ENCODE data around the gene MBD2.
"Not testable (repeated sequence)": the region's sequence is repeated elsewhere in the genome, so short reads cannot be mapped to it uniquely, and the experiment has no call there.

GRCh38 chr18:54205448-54205847, 19.0 kb downstream of the MBD2 start:
- not testable (repeated sequence) for TF ChIP-seq CTCF (IDR thresholded peaks at IDR 0.05); EZH2 (IDR thresholded peaks at IDR 0.05; ENCODE audit: borderline replicate concordance, insufficient read depth, low read depth, low read length, poor library complexity, severe bottlenecking)
